ENCODE measurements around the gene PIP5K1C. TPM values are rescaled to one million over a fixed set of nuclear protein-coding genes. Genes with fewer than 3 reads are reported as not detected.
A peak's percentile ranks its signal among the peaks of the same experiment; 100 is the strongest.

The PIP5K1C gene
- total RNA-seq, 4 donors from 2014 or later: 12.0 to 25.3 (median 15.2) TPM

DNA sequence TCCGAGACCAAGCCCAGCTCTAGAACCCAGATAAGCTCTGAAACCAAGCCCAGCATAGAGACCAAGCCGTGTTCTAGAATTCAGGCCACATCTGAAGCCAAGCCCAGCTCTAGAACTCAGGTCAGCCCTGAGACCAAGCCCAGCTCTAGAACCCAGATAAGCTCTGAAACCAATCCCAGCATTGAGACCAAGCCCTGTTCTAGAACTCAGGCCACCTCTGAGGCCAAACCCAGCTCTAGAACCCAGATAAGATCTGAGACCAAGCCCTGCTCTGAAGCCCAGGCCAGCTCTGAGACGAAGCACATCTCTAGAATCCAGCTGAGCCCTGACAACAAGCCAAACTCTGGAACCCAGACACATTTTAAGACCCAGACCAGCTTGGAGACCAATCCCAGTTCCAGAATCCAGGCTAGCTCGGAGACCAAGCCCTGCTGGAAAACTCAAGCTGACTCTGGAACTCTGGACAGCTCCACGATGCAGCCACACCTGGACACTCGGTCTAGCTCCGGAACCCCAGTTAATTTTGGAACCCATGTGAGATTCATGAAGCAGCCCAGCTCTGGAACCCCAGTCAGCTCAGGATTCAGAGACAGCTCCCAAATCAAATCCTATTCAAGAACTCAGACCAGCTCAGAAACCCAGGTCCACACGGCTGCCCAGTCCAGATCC is 109.1 kb downstream of the PIP5K1C start:
- no peak for DNase-seq
- WGBS, 2 donors: 84 to 93% methylated on average over 6 to 7 of the region's 8 CpGs
- TF ChIP-seq POLR2A (IDR thresholded peaks at IDR 0.05): no peak
- TF ChIP-seq, protein P1, sequence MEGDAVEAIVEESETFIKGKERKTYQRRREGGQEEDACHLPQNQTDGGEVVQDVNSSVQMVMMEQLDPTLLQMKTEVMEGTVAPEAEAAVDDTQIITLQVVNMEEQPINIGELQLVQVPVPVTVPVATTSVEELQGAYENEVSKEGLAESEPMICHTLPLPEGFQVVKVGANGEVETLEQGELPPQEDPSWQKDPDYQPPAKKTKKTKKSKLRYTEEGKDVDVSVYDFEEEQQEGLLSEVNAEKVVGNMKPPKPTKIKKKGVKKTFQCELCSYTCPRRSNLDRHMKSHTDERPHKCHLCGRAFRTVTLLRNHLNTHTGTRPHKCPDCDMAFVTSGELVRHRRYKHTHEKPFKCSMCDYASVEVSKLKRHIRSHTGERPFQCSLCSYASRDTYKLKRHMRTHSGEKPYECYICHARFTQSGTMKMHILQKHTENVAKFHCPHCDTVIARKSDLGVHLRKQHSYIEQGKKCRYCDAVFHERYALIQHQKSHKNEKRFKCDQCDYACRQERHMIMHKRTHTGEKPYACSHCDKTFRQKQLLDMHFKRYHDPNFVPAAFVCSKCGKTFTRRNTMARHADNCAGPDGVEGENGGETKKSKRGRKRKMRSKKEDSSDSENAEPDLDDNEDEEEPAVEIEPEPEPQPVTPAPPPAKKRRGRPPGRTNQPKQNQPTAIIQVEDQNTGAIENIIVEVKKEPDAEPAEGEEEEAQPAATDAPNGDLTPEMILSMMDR (IDR thresholded peaks at IDR 0.05): no peak
- H3K27ac ChIP-seq: no peak overlapping the region
- H3K27me3 ChIP-seq: peaks cover 0 to 19% (median 2%) of the 10 kb centered on the region in 4 donors
- intact Hi-C loops (cut with DNase I): no loop called here
- no peaks in the 10 kb centered on the region for H3K36me3 ChIP-seq
- no peak overlapping the region for H3K4me3 ChIP-seq
- H3K9me3 ChIP-seq: peaks cover 0 to 4% (median 0%) of the 10 kb centered on the region in 3 donors
- peaks cover 0 to 9% (median 0%) of the 10 kb centered on the region in 3 donors for H3K4me1 ChIP-seq

DNA sequence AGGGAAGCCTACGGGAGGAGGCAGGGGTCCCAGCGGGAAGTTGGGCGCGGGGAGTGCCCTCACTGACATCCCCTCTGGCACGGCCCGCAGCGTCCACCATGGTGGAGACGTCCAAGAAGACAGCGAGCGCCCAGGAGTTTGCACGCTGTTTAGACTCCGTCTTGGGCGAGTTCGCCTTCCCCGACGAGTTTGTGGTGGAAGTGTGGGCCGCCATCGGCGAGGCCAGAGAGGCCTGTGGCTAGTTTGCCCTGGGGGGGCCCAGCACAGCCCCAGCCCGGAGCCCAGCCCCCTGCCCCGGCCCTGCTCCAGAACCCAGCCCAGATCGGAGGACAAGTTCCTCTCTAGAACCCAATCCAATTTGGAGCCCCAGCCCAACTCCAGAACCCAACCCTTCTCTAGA is 110.3 kb downstream of the PIP5K1C start:
- Histone ChIP-seq H3K4me1 (peaks cover 5 to 20% (median 11%) of the 10 kb centered on the region in 3 donors), H3K27me3 (peaks cover 0 to 30% (median 7%) of the 10 kb centered on the region in 4 donors), H3K4me3 (no peak overlapping the region), H3K9me3 (peaks cover 0 to 4% (median 0%) of the 10 kb centered on the region in 3 donors), H3K36me3 (no peaks in the 10 kb centered on the region), H3K27ac (no peak overlapping the region)
- TF ChIP-seq POLR2A (IDR thresholded peaks at IDR 0.05): no peak
- TF ChIP-seq, protein P1 (IDR thresholded peaks at IDR 0.05): no peak
- no CpG with 5 or more reads among the region's 22 CpGs for WGBS, 2 donors
- DNase-seq: no peak
- intact Hi-C loops (cut with DNase I): no loop called here

DNA sequence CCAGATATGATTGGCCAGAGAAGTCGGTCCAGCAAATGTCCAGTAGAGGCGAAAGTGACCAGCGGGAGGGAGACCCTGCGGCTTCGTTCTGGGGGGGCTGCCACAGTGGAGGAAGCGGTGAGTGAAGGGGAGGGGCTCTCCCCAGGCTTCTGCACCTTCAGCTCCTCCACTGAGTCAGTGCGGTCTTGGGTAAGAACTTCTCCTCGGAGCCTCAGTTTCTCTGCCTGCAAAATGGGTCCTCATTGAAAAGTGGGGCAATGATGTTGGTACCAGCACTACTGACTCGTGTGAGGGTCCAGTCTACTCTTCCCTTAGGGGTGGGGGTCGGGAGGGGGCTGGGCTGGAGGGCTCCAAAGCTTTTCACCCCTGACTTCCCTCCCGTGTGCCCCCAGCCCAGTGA is 110.8 kb downstream of the PIP5K1C start:
- Histone ChIP-seq H3K4me1 (peaks cover 5 to 20% (median 11%) of the 10 kb centered on the region in 3 donors), H3K4me3 (no peak overlapping the region), H3K36me3 (no peaks in the 10 kb centered on the region), H3K9me3 (peaks cover 0 to 4% (median 0%) of the 10 kb centered on the region in 3 donors), H3K27me3 (peaks cover 0 to 35% (median 7%) of the 10 kb centered on the region in 4 donors), H3K27ac (no peak overlapping the region)
- DNase-seq: no peak
- WGBS, 2 donors: 91 to 95% methylated on average over 6 to 8 of the region's 11 CpGs
- intact Hi-C loops (cut with DNase I): no loop called here
- no peak for TF ChIP-seq POLR2A (IDR thresholded peaks at IDR 0.05)
- TF ChIP-seq, protein P1 (IDR thresholded peaks at IDR 0.05): no peak

DNA sequence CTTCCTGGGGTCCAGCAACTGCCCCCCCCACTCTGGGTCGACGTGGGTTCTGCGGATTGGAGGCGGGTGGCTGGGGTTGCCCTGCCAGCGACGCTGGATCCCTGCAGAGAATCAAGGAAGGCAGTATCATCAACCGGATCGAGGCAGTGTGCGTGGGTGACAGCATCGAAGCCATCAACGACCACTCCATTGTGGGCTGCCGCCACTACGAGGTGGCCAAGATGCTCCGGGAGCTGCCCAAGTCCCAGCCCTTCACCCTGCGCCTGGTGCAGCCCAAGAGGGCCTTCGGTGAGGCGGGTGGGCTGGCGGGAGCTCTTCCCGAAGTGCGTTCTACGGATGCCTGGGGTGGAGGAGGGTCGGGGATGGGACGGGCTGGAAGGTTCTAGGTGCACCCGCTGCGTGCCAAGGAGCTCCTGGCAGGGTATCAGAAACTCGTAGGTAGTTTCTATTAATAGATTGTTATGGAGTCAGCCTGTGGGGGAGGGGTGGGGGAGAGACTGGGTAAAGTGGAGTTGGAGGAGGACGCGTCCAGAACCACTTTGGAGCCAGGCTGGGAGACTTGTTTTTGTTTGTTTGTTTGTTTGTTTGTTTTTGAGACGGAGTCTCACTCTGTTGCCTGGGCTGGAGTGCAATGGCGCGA is 113.4 kb downstream of the PIP5K1C start:
- H3K36me3 ChIP-seq: no peaks in the 10 kb centered on the region
- 53 to 76% methylated on average over 7 to 11 of the region's 31 CpGs for WGBS, 2 donors
- no peak for DNase-seq
- intact Hi-C loops (cut with DNase I): no loop called here
- H3K9me3 ChIP-seq: peaks cover 0 to 4% (median 0%) of the 10 kb centered on the region in 3 donors
- peaks cover 0 to 30% (median 7%) of the 10 kb centered on the region in 4 donors for H3K27me3 ChIP-seq
- no peak for TF ChIP-seq POLR2A (IDR thresholded peaks at IDR 0.05)
- TF ChIP-seq, protein P1 (IDR thresholded peaks at IDR 0.05): no peak
- H3K4me1 ChIP-seq: peaks cover 5 to 20% (median 11%) of the 10 kb centered on the region in 3 donors
- H3K4me3 ChIP-seq: no peak overlapping the region
- peak overlapping the region in 3 of 4 donors; percentile 3 to 42 (median 35) for H3K27ac ChIP-seq

DNA sequence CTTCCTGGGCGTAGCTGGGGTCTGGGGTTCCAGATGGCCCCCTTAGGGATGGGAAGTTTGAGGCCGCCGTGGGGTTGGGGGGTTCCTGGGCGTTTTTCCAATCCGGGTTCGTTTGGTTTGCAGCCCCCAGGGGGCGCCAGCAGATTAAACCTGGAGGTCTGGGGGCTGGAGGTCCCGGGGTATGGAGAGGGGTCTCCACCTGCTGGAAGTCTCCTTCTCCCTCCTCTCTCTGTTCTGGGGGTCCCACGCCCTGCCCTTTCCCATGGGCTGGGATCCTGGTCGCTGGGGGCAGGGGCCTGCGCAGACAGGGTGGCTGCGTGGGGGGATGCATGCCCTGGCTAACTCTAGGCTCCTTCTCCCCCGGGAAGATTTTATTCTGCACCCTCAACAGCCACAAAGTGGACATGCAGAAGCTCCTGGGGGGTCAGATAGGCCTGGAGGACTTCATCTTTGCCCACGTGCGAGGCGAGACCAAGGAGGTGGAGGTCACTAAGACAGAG is 114.1 kb downstream of the PIP5K1C start:
- WGBS, 2 donors: 8 to 10% methylated on average over 2 to 5 of the region's 16 CpGs
- Histone ChIP-seq H3K4me3 (peak overlapping the region in 3 of 4 donors; percentile 40 to 62 (median 43)), H3K9me3 (peaks cover 0 to 4% (median 0%) of the 10 kb centered on the region in 3 donors), H3K36me3 (no peaks in the 10 kb centered on the region), H3K27ac (peak overlapping the region in 3 of 4 donors; percentile 35 to 66 (median 42)), H3K4me1 (peaks cover 5 to 20% (median 11%) of the 10 kb centered on the region in 3 donors), H3K27me3 (peaks cover 0 to 30% (median 7%) of the 10 kb centered on the region in 4 donors)
- intact Hi-C loops (cut with DNase I): no loop called here
- no peak for DNase-seq
- TF ChIP-seq, protein P1 (IDR thresholded peaks at IDR 0.05): peak in 4 of 6 experiments; percentile 31 to 53 (median 40)
- no peak for TF ChIP-seq POLR2A (IDR thresholded peaks at IDR 0.05)

All from esophagus squamous epithelium (tissue), 5 donors.